Adrenal gland (tissue), 12 donors: ENCODE results near the gene ZRANB3. TPM values are rescaled to one million over a fixed set of nuclear protein-coding genes. Genes with fewer than 3 reads are reported as not detected.
"Not testable (repeated sequence)": the region's sequence is repeated elsewhere in the genome, so short reads cannot be mapped to it uniquely, and the experiment has no call there.

ENCODE experiments used
- DNase-seq, 7 donors: peaks; one replicate each; pipeline ENCODE4 v3.0.0-alpha.2; 2019 to 2020
- H3K27ac ChIP-seq, 5 donors: fragments of 200-600 bp; sonication (generic) in 4 of 5; 1 replicate in 3 of 5; 2 replicates in 2 of 5; pipeline versions ENCODE4 v1.5.1 to v1.8.0; 2016 to 2020; ENCODE audit warnings: mild to moderate bottlenecking in 1 of 5
- H3K27me3 ChIP-seq: fragments of 200-600 bp; 2 replicates; pipeline ENCODE4 v1.8.0; 2021
- H3K36me3 ChIP-seq, 2 donors: fragments of 200-600 bp; replicated peaks in 1 of 2; 1 replicate in 1 of 2; 2 replicates in 1 of 2; pipeline versions ENCODE4 v1.5.1 to v1.8.0; 2018 to 2022
- H3K4me1 ChIP-seq, 2 donors: fragments of 200-600 bp; replicated peaks in 1 of 2; 1 replicate in 1 of 2; 2 replicates in 1 of 2; pipeline versions ENCODE4 v1.5.1 to v1.8.0; 2018 to 2021
- H3K4me3 ChIP-seq, 4 donors: fragments of 200-600 bp; sonication (generic) in 3 of 4; one replicate each; pipeline ENCODE4 v1.5.1; 2016 to 2018
- H3K9me3 ChIP-seq, 3 donors: fragments of 200-600 bp; sonication (generic) in 1 of 3; replicated peaks in 1 of 3; 1 replicate in 2 of 3; 2 replicates in 1 of 3; pipeline versions ENCODE4 v1.5.1 to v1.8.0; 2016 to 2021
- POLR2A ChIP-seq, 2 donors: fragments of 450-650 bp; IDR thresholded peaks; one replicate each; pipeline ENCODE4 v1.6.1; 2017; ENCODE audit warnings: antibody characterized with exemption in 2 of 2, mild to moderate bottlenecking in 2 of 2, moderate library complexity in 1 of 2
- WGBS, 4 donors: extraction: QIAGEN DNeasy Blood & Tissue Kit in 2 of 4; methylation state at CpG; one replicate each; pipeline versions ENCODE4 v1.1.5 to v1.1.7; 2013 to 2017; 5-methylcytosine and 5-hydroxymethylcytosine counted together
- intact Hi-C, 2 donors: fragments of 100-400 bp; cut with DNase I; formaldehyde crosslinking; loops; one replicate each; pipeline versions ENCODE4 v1.14.1 to v1.15.0; 2022 to 2023
- polyA plus RNA-seq, 3 donors: library from polyadenylated mRNA; stranded (reverse); fragments of 200-250 nt in 2 of 3; fragments of 350-450 nt in 1 of 3; fragmentation: Illumina TruSeq in 1 of 3; extraction: RNeasy Lipid Tissue Mini Kit (QIAGEN cat#74804) in 1 of 3; gene quantifications; one replicate each; pipeline ENCODE4 v1.2.3, GENCODE V29; 2013 to 2014
- total RNA-seq, 9 donors: library from RNA; depleted of rRNA in 4 of 9; stranded (reverse); fragments of >200 nt in 4 of 9; fragments of 120-200 nt in 1 of 9; fragmentation: NEBNext Ultra II Directional in 1 of 9; extraction: Animal tissue kit (Norgen Biotek cat#: 25700) in 1 of 9; gene quantifications; one replicate each; pipeline versions ENCODE4 v1.1.0 to v1.2.4, GENCODE V29; 2013 to 2023
- TF ChIP-seq, protein P1 (sequence below), 6 experiments: fragments of 450-650 bp in 4 of 6; fragments of 200-600 bp in 2 of 6; sonication (generic) in 1 of 6; IDR thresholded peaks; 1 replicate in 5 of 6; 2 replicates in 1 of 6; pipeline versions ENCODE4 v1.5.1 to v1.8.0; 2016 to 2021; ENCODE audit warnings: antibody characterized with exemption in 6 of 6, mild to moderate bottlenecking in 2 of 6, moderate library complexity in 1 of 6
- donor health status: healthy with polysubstance abuse.
- donor health status: Bipolar disorder and iron deficiency.
- donor health status: DM: yes; HTN: yes; CAD: no.
- donor health status: DM: no; HTN: no; CAD: no.
- donor health status: DM: no; HTN: no; CAD: no.
- donor health status: DM: yes; HTN: yes; CAD: no.

The ZRANB3 gene
- total and polyA plus RNA-seq, 12 donors = 1.0 to 16.8 (median 9.0) TPM

DNA sequence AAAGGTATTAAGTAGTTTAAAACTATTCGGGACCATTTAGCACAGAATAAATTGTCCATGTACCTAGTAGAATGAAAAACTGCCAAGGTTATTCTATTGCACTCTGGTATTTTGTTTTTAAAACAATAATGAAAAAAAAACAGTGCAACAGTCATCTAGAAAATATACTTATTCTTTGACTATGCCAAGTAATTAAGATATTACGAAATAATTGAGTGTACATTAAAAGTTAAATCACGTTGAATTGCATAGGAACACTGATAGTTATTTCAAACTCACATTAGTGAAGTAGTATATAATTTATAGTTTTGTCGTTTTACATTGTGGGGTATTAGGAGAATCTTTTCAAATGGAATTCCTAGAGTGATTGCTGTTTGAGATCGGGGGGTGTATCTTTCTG lies 20.3 kb upstream of the ZRANB3 start:
- Histone ChIP-seq H3K4me1 (no peaks in the 10 kb centered on the region), H3K27me3 (no peaks in the 10 kb centered on the region), H3K27ac (no peak overlapping the region), H3K9me3 (no peaks in the 10 kb centered on the region), H3K4me3 (no peak overlapping the region), H3K36me3 (no peaks in the 10 kb centered on the region)
- TF ChIP-seq, protein P1, sequence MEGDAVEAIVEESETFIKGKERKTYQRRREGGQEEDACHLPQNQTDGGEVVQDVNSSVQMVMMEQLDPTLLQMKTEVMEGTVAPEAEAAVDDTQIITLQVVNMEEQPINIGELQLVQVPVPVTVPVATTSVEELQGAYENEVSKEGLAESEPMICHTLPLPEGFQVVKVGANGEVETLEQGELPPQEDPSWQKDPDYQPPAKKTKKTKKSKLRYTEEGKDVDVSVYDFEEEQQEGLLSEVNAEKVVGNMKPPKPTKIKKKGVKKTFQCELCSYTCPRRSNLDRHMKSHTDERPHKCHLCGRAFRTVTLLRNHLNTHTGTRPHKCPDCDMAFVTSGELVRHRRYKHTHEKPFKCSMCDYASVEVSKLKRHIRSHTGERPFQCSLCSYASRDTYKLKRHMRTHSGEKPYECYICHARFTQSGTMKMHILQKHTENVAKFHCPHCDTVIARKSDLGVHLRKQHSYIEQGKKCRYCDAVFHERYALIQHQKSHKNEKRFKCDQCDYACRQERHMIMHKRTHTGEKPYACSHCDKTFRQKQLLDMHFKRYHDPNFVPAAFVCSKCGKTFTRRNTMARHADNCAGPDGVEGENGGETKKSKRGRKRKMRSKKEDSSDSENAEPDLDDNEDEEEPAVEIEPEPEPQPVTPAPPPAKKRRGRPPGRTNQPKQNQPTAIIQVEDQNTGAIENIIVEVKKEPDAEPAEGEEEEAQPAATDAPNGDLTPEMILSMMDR (IDR thresholded peaks at IDR 0.05) = no peak
- no peak for TF ChIP-seq POLR2A (IDR thresholded peaks at IDR 0.05)
- intact Hi-C loops = no loop called here
- WGBS, 4 donors = 78 to 86% (median 80%) methylated on average over 5 of the region's 5 CpGs
- no peak for DNase-seq

DNA sequence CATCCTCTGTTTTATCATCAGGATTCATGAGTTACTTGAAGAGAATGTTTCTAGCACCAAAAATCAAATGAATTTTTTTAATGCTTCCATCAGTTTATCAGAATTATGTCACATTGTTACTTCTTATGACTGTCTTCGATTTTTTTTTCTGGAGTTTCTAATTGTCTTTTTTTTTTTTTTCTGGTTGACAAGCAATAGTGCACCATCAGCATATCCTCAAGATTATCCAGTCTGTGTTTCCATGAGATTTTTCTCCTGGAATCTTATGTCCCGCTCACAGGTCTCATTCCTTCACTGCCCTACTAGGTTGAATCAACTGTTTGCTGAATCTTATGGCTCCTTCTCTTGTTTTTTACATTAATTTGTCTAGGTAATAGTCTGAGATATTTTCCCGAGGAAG lies 16.3 kb upstream of the ZRANB3 start:
- no peak for DNase-seq
- no peaks in the 10 kb centered on the region for H3K9me3 ChIP-seq
- H3K27me3 ChIP-seq = no peaks in the 10 kb centered on the region
- TF ChIP-seq POLR2A (IDR thresholded peaks at IDR 0.05) = no peak
- TF ChIP-seq, protein P1 (IDR thresholded peaks at IDR 0.05) = no peak
- intact Hi-C loops = no loop called here
- H3K36me3 ChIP-seq = no peaks in the 10 kb centered on the region
- WGBS, 4 donors = 94 to 97% (median 96%) methylated on average over 3 of the region's 3 CpGs
- no peak overlapping the region for H3K27ac ChIP-seq
- no peaks in the 10 kb centered on the region for H3K4me1 ChIP-seq
- no peak overlapping the region for H3K4me3 ChIP-seq

DNA sequence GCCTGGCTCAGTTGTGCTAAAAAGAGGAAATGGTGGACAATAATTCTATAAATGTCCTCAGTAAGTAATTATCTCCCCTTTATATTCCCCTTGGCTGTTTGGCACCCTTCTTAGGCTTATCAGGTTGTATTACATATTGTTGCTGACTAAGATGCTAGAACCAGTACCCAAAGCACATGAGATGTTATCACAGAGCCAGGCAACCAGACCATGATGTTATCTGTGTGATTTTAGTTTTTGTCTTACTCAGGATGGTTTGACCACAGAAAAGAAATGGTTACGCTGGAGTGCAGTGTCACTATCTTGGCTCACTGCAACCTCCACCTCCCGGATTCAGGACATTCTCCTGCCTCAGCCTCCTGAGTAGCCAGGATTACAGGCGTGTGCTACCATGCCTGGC lies 15.4 kb upstream of the ZRANB3 start:
- intact Hi-C loops = no loop called here
- TF ChIP-seq POLR2A (IDR thresholded peaks at IDR 0.05) = no peak
- TF ChIP-seq, protein P1 (IDR thresholded peaks at IDR 0.05) = no peak
- no peaks in the 10 kb centered on the region for H3K4me1 ChIP-seq
- no peaks in the 10 kb centered on the region for H3K27me3 ChIP-seq
- 96 to 100% (median 98%) methylated on average over 3 of the region's 3 CpGs for WGBS, 4 donors
- no peaks in the 10 kb centered on the region for H3K36me3 ChIP-seq
- DNase-seq = no peak
- H3K27ac ChIP-seq = no peak overlapping the region
- H3K4me3 ChIP-seq = no peak overlapping the region
- H3K9me3 ChIP-seq = no peaks in the 10 kb centered on the region

DNA sequence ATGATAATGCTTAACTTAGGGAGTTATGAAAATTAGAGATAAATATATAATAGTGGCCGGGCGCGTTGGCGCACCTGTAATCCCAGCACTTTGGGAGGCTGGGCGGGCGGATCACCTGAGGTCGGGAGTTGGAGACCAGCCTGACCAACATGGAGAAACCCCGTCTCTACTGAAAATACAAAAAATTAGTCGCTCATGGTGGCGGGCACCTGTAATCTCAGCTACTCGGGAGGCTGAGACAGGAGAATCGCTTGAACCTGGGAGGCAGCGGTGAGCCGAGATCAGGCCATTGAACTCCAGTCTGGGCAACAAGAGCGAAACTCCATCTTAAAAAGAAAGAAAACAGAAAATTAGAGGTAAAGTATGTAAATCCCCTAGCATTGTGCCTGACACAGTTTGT lies 2.5 kb upstream of the ZRANB3 start:
- WGBS, 4 donors = 95 to 98% (median 98%) methylated on average over 15 of the region's 15 CpGs
- peaks cover 9 to 15% of the 10 kb centered on the region in 2 donors for H3K4me1 ChIP-seq
- H3K36me3 ChIP-seq, H3K27me3 ChIP-seq, H3K9me3 ChIP-seq, intact Hi-C loops, DNase-seq, H3K27ac ChIP-seq, H3K4me3 ChIP-seq: not testable (repeated sequence)

DNA sequence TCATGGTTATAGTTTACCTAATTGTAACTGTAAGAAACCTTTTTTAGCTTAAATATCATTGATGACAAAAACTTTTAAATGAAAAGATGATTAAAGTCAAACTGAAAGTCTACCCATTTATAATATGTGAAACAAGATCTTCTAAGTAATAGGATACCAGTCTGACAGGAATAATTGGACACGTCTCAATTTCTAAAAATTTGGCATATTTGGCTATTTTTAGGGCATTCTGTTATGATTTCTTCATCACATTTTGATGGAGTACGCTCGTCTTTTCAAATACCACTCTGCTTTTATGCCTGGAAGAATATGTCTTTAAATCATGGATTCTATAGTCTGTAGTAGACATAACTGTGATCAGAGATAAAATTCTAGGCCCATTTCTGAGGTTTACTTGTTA lies 1.6 kb upstream of the ZRANB3 start:
- Histone ChIP-seq H3K27ac (no peak overlapping the region), H3K27me3 (no peaks in the 10 kb centered on the region), H3K36me3 (no peaks in the 10 kb centered on the region), H3K4me1 (peaks cover 9 to 15% of the 10 kb centered on the region in 2 donors), H3K4me3 (no peak overlapping the region), H3K9me3 (no peaks in the 10 kb centered on the region)
- WGBS, 4 donors = 42 to 50% (median 45%) methylated on average over 3 of the region's 3 CpGs
- intact Hi-C loops = no loop called here
- TF ChIP-seq, protein P1 (IDR thresholded peaks at IDR 0.05) = no peak
- no peak for TF ChIP-seq POLR2A (IDR thresholded peaks at IDR 0.05)
- no peak for DNase-seq
